Sigmoid colon (tissue), 7 donors: ENCODE data around the gene KCNN1. TPM values are rescaled to one million over a fixed set of nuclear protein-coding genes. Genes with fewer than 3 reads are reported as not detected.

Experiments
- DNase-seq: peaks from one replicate; pipeline ENCODE4 v3.0.0-alpha.2; 2019
- H3K27ac ChIP-seq, 4 donors: fragments of 200-600 bp; sonication (generic); one replicate each; pipeline ENCODE4 v1.5.1; 2016 to 2019; ENCODE audit warnings: mild to moderate bottlenecking in 1 of 4
- H3K27me3 ChIP-seq, 3 donors: fragments of 200-600 bp; sonication (generic); one replicate each; pipeline ENCODE4 v1.5.1; 2019; ENCODE audit warnings: mild to moderate bottlenecking in 1 of 3
- H3K36me3 ChIP-seq, 4 donors: fragments of 200-600 bp; sonication (generic); one replicate each; pipeline ENCODE4 v1.5.1; 2016 to 2019
- H3K4me1 ChIP-seq, 4 donors: fragments of 200-600 bp; sonication (generic); one replicate each; pipeline ENCODE4 v1.5.1; 2017 to 2019
- H3K4me3 ChIP-seq, 4 donors: fragments of 200-600 bp; sonication (generic); one replicate each; pipeline ENCODE4 v1.5.1; 2017 to 2019; ENCODE audit warnings: mild to moderate bottlenecking in 2 of 4, moderate library complexity in 1 of 4
- H3K9me3 ChIP-seq, 4 donors: fragments of 200-600 bp in 3 of 4; sonication (generic) in 3 of 4; one replicate each; pipeline versions ENCODE4 v1.5.1 to v1.6.1; 2013 to 2019
- EP300 ChIP-seq, 4 donors: sonication (generic); formaldehyde crosslinking; IDR thresholded peaks; one replicate each; pipeline ENCODE4 v1.6.1; 2017; ENCODE audit warnings: antibody characterized with exemption in 4 of 4
- POLR2A ChIP-seq, 2 donors: fragments of 450-650 bp; IDR thresholded peaks; one replicate each; pipeline ENCODE4 v1.6.1; 2016; ENCODE audit warnings: antibody characterized with exemption in 2 of 2, mild to moderate bottlenecking in 2 of 2, moderate library complexity in 2 of 2
- POLR2AphosphoS5 ChIP-seq, 4 donors: sonication (generic); formaldehyde crosslinking; IDR thresholded peaks; one replicate each; pipeline ENCODE4 v1.6.1; 2017; ENCODE audit warnings: antibody characterized with exemption in 4 of 4
- WGBS, 2 donors: extraction: QIAGEN DNeasy Blood & Tissue Kit; methylation state at CpG; one replicate each; pipeline ENCODE4 v1.1.7; 2013; 5-methylcytosine and 5-hydroxymethylcytosine counted together
- intact Hi-C: fragments of 100-400 bp; cut with DNase I; formaldehyde crosslinking; loops from one replicate; pipeline ENCODE4 v1.15.1; 2023
- polyA plus RNA-seq, 3 donors: library from polyadenylated mRNA; stranded (reverse); fragments of 200-250 nt; gene quantifications; one replicate each; pipeline ENCODE4 v1.2.3, GENCODE V29; 2013
- total RNA-seq, 4 donors: library from RNA; depleted of rRNA; stranded (reverse); fragments of >200 nt; gene quantifications; one replicate each; pipeline ENCODE4 v1.1.0, GENCODE V29; 2016
- TF ChIP-seq, protein P1 (sequence below), 4 experiments: fragments of 450-650 bp in 3 of 4; fragments of 200-600 bp in 1 of 4; IDR thresholded peaks; one replicate each; pipeline ENCODE4 v1.5.1; 2016 to 2019; ENCODE audit warnings: antibody characterized with exemption in 4 of 4, mild to moderate bottlenecking in 3 of 4, moderate library complexity in 2 of 4
- donor health status: healthy with polysubstance abuse.
- donor health status: Bipolar disorder and iron deficiency.
- donor health status: healthy.

The KCNN1 gene
- total and polyA plus RNA-seq, 7 donors = 0.17 to 0.55 (median 0.33) TPM; not detected in 4

DNA sequence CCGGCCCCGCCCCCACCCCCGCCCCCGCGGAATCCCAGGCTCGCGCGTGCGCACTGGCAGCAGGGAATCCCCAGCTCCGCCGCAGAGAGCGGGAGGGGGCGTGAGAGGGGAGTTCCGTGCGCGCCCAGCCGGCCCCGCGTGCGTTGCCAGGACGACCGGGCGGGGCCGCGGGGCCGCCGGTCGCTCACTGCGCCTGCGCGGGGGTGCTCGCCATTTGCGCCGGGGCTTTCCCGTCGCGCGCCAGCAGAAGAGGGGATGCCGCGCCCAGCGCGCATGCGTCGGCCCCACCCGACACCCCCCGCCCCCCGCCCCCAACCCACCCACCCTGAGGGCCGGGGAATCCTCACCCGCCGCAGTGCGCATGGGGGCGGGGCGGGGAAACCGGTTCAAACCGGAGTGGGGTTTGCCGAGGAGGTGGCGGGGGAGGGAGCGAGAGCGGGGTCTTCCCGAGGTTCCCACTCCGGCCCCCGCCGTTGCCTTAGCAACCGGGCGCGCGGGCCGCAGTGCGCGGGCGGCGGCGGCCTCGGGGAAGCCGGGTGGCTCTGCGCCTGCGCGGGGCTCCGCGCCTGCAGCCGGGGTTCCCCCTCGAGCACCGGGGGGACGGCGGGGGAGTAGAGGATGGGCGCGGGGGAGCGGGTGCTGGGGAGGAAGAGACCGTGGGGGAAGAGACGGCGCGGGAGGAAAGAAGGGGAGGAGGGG, 18.9 kb upstream of the KCNN1 start:
- Histone ChIP-seq H3K4me1 (peaks cover 0 to 66% (median 62%) of the 10 kb centered on the region in 4 donors), H3K27ac (peak overlapping the region; percentile 66 to 72 (median 70))
- TF ChIP-seq, protein P1, sequence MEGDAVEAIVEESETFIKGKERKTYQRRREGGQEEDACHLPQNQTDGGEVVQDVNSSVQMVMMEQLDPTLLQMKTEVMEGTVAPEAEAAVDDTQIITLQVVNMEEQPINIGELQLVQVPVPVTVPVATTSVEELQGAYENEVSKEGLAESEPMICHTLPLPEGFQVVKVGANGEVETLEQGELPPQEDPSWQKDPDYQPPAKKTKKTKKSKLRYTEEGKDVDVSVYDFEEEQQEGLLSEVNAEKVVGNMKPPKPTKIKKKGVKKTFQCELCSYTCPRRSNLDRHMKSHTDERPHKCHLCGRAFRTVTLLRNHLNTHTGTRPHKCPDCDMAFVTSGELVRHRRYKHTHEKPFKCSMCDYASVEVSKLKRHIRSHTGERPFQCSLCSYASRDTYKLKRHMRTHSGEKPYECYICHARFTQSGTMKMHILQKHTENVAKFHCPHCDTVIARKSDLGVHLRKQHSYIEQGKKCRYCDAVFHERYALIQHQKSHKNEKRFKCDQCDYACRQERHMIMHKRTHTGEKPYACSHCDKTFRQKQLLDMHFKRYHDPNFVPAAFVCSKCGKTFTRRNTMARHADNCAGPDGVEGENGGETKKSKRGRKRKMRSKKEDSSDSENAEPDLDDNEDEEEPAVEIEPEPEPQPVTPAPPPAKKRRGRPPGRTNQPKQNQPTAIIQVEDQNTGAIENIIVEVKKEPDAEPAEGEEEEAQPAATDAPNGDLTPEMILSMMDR (IDR thresholded peaks at IDR 0.05) = no peak
- peak in 1 of 4 donors; percentile 40 for TF ChIP-seq POLR2AphosphoS5 (IDR thresholded peaks at IDR 0.05)

DNA sequence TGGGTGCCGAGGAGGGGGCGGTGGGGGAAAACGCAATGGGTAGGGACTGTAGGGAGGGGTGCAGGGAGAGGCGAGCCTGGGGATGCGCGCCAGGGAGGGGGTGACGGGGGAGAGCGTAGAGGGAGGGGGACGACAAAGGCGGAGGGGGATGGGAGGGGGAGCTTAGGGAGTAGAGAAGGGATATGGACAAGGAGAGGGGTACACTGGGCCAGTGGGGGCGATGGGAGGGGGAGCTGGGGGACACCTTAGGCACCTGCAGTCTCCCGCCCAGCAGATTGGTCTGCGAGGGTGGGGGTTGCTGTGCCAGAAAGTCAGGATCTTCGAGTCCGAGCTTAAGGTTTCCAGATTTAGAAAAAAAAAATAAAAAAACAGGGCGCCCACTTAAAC, 18.4 kb upstream of the KCNN1 start:
- H3K36me3 ChIP-seq = peaks cover 0 to 3% (median 0%) of the 10 kb centered on the region in 4 donors
- peaks cover 35 to 52% (median 45%) of the 10 kb centered on the region in 3 donors for H3K27me3 ChIP-seq
- H3K4me1 ChIP-seq = peaks cover 0 to 63% (median 61%) of the 10 kb centered on the region in 4 donors
- intact Hi-C loops = no loop called here
- DNase-seq = no peak
- TF ChIP-seq POLR2AphosphoS5 (IDR thresholded peaks at IDR 0.05) (no peak), POLR2A (IDR thresholded peaks at IDR 0.05) (no peak), EP300 (IDR thresholded peaks at IDR 0.05) (no peak)
- TF ChIP-seq, protein P1 (IDR thresholded peaks at IDR 0.05) = no peak
- H3K27ac ChIP-seq = peak overlapping the region in 1 of 4 donors; percentile 71
- no peaks in the 10 kb centered on the region for H3K9me3 ChIP-seq
- H3K4me3 ChIP-seq = peak overlapping the region; percentile 71 to 96 (median 94)
- 2% methylated on average over 16 of the region's 16 CpGs for WGBS, 2 donors

More for the DNA sequence above, 18.9 kb upstream of the KCNN1 start:
- DNase-seq = peak; percentile 95
- H3K9me3 ChIP-seq = no peaks in the 10 kb centered on the region
- 1% methylated on average over 92 of the region's 92 CpGs for WGBS, 2 donors
- H3K36me3 ChIP-seq = peaks cover 0 to 4% (median 0%) of the 10 kb centered on the region in 4 donors
- peak overlapping the region; percentile 71 to 96 (median 94) for H3K4me3 ChIP-seq
- intact Hi-C loops = loop anchor here (2.0 kb wide), 2 partner anchors 15 to 49 kb away; partner anchors contain the start of gene CCDC124
- H3K27me3 ChIP-seq = peaks cover 31 to 46% (median 40%) of the 10 kb centered on the region in 3 donors

DNA sequence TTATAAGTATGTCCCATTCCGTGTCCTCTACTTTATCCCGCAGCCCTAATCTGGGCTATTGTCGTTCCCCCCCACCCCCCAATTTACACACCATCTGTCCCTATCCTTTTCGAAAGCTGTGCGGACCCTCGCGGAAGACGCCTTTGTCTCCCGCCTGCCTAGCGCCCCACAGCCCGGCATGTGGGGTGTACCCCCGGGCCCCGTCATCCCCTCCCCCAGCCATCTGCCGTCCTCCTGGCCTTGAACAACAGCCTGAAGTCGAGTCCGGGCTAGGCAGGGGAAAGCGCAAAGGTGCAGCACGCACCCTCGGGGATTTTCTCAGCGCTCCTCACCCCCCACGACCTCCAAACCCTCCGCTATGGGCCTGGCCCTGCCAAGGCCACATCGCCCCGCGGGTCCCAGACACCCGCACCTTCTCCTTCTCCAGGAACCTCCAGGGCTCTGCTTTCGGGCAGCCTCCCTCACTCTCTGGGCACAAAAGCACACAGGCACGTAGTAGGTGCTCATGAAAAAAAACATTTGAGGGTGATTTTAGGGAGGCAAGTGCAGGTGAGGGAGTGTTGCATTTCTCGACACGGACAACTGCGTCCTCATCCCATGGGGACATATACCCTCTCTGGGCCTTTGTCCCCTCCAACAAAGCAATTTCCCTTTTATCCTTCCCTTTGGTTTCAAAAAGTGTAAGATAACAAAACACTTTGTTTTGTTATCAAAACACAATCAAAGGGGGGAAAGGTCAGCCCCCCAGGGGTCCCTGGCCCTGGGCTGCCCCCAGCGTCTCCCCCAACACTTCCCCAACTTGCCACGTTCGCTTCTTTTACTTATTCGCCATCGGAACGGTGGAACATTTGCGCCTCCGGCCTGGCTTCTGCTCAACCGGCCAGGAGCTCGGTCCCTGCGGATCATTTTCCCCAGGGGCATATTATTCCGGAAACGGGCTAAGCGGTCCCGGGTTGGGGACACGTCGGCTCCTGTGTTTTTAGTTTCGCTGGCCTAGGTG, 17.7 kb upstream of the KCNN1 start:
- intact Hi-C loops = no loop called here
- DNase-seq = no peak
- TF ChIP-seq EP300 (IDR thresholded peaks at IDR 0.05) (no peak), POLR2A (IDR thresholded peaks at IDR 0.05) (no peak)
- TF ChIP-seq, protein P1 (IDR thresholded peaks at IDR 0.05) = no peak
- H3K4me3 ChIP-seq = peak overlapping the region in 2 of 4 donors; percentile 92 to 95
- H3K9me3 ChIP-seq = no peaks in the 10 kb centered on the region
- peaks cover 0 to 56% (median 54%) of the 10 kb centered on the region in 4 donors for H3K4me1 ChIP-seq
- no peaks in the 10 kb centered on the region for H3K36me3 ChIP-seq
- 13 to 19% methylated on average over 49 of the region's 49 CpGs for WGBS, 2 donors
- H3K27me3 ChIP-seq = peaks cover 35 to 59% (median 52%) of the 10 kb centered on the region in 3 donors
- H3K27ac ChIP-seq = no peak overlapping the region

DNA sequence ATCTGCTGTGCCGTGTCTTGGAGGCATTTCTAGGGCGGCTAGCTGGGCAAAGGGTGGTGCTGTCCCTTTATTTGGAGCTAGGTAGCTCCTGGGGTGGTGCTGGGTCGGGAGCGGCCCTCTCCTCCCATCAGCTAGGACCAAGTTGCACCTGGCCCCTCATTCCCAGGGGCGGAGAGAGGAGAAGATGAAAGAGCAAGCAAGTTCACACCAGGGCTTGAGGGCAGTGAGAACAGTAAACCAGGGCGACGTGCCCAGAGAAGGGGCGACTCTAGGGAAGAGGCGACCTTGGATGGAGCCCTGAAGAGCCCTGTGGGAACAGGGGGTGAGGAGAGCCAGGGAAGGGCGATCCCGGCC, 17.0 kb upstream of the KCNN1 start:
- H3K27ac ChIP-seq = no peak overlapping the region
- no peak overlapping the region for H3K4me3 ChIP-seq
- H3K9me3 ChIP-seq = no peaks in the 10 kb centered on the region
- 6 to 13% methylated on average over 11 of the region's 11 CpGs for WGBS, 2 donors
- no peak for DNase-seq
- intact Hi-C loops = no loop called here
- peaks cover 0 to 49% (median 48%) of the 10 kb centered on the region in 4 donors for H3K4me1 ChIP-seq
- peaks cover 35 to 65% (median 57%) of the 10 kb centered on the region in 3 donors for H3K27me3 ChIP-seq
- TF ChIP-seq POLR2A (IDR thresholded peaks at IDR 0.05) (no peak), EP300 (IDR thresholded peaks at IDR 0.05) (no peak), POLR2AphosphoS5 (IDR thresholded peaks at IDR 0.05) (no peak)
- TF ChIP-seq, protein P1 (IDR thresholded peaks at IDR 0.05) = no peak
- H3K36me3 ChIP-seq = no peaks in the 10 kb centered on the region
